Ishikawa (cell line): ENCODE measurements around the gene ATF5.

Source experiments
- CEBPB ChIP-seq: IDR thresholded peaks from 2 replicates; pipeline ENCODE4 v1.6.1; 2012
- CREB1 ChIP-seq: IDR thresholded peaks from 2 replicates; pipeline ENCODE4 v1.6.1; 2012; ENCODE audit warnings: low read depth
- EGR1 ChIP-seq: IDR thresholded peaks from 2 replicates; pipeline ENCODE4 v1.6.1; 2012
- EP300 ChIP-seq: IDR thresholded peaks from 2 replicates; pipeline ENCODE4 v1.6.1; 2012; ENCODE audit warnings: borderline replicate concordance
- FOXM1 ChIP-seq: IDR thresholded peaks from 2 replicates; pipeline ENCODE4 v1.6.1; 2012; ENCODE audit warnings: low read depth, borderline replicate concordance
- NFIC ChIP-seq: IDR thresholded peaks from 2 replicates; pipeline ENCODE4 v1.6.1; 2012
- RAD21 ChIP-seq: IDR thresholded peaks from 2 replicates; pipeline ENCODE4 v1.6.1; 2012; ENCODE audit warnings: low read depth
- TAF1 ChIP-seq: IDR thresholded peaks from 2 replicates; pipeline ENCODE4 v1.6.1; 2012; ENCODE audit warnings: low read depth, mild to moderate bottlenecking
- TCF12 ChIP-seq: IDR thresholded peaks from 2 replicates; pipeline ENCODE4 v1.6.1; 2012; ENCODE audit warnings: low read depth
- TEAD4 ChIP-seq: IDR thresholded peaks from 2 replicates; pipeline ENCODE4 v1.6.1; 2012
- YY1 ChIP-seq: IDR thresholded peaks from 2 replicates; pipeline ENCODE4 v1.6.1; 2012; ENCODE audit warnings: low read depth
- ZBTB7A ChIP-seq: IDR thresholded peaks from 2 replicates; pipeline ENCODE4 v1.6.1; 2012; ENCODE audit warnings: low read depth
- TF ChIP-seq, protein P1 (sequence below): IDR thresholded peaks from 2 replicates; pipeline ENCODE4 v1.6.1; 2012
- TF ChIP-seq, protein P2 (sequence below): IDR thresholded peaks from 2 replicates; pipeline ENCODE4 v1.6.1; 2012
- TF ChIP-seq, protein P3 (sequence below): IDR thresholded peaks from 2 replicates; pipeline ENCODE4 v1.6.1; 2012; ENCODE audit warnings: low read depth, mild to moderate bottlenecking

The ATF5 gene

DNA sequence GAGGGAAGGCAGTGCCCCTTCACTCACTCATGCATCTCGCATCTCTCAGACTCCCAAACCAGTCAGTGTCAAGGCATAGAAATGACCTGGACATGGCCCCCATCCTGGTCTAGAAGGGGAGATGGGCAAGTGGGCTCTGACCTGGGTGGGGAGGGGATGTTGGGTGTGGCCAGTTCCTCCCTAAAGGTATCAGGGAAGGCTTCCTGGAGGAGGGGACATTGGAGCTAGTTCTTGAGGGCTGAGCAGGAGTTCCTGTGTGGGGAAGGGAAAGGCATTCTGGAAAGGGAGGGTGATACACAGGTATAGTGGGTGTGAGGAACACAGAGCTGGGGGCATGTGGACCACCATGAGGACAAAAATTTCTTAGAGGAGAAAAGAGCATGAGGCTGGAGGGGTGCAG lies 36.3 kb upstream of the ATF5 start:
- TF ChIP-seq TEAD4 (no peak), CREB1 (no peak), CEBPB (no peak), NFIC (no peak), RAD21 (no peak), TCF12 (no peak), YY1 (no peak), EP300 (no peak), EGR1 (no peak), TAF1 (no peak), ZBTB7A (no peak)
- TF ChIP-seq, protein P1, sequence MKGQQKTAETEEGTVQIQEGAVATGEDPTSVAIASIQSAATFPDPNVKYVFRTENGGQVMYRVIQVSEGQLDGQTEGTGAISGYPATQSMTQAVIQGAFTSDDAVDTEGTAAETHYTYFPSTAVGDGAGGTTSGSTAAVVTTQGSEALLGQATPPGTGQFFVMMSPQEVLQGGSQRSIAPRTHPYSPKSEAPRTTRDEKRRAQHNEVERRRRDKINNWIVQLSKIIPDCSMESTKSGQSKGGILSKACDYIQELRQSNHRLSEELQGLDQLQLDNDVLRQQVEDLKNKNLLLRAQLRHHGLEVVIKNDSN, result no peak
- TF ChIP-seq, protein P2, sequence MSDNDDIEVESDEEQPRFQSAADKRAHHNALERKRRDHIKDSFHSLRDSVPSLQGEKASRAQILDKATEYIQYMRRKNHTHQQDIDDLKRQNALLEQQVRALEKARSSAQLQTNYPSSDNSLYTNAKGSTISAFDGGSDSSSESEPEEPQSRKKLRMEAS, result no peak

DNA sequence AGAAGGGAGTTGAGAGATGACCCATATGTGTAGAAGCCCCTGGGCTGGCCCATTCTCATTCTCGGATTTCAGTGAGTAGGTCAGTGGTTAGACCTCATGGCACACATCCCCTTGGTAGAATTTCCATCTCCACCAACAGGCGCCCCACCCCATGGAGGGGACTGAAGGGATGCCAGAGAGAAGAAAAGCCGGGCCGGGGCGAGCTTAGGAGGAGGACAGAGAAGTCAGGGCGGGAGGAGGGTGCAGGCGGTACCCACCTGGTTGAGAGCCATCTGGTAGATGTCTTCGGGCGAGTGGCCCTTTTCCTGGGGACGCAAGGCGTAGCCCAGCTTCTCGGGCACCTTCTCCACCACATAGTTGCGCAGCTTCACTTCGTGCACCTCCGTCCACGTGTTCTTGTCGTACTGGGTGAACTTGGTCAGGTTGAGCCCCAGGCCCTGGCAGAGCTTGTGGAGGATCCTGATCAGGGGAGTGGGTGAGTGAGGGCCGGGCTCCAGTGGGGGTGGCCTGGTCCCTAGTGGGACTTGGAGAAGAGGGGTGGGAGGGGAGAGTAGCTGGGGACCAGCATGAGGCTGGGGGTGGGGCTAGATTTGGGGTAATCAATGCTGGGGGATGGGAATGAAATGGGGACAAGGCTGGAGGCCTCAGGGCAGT lies 34.9 kb upstream of the ATF5 start:
- TF ChIP-seq YY1 (no peak), EGR1 (no peak), ZBTB7A (no peak), EP300 (no peak), RAD21 (no peak), TEAD4 (no peak), NFIC (no peak), CREB1 (no peak), FOXM1 (no peak)
- TF ChIP-seq, protein P3, sequence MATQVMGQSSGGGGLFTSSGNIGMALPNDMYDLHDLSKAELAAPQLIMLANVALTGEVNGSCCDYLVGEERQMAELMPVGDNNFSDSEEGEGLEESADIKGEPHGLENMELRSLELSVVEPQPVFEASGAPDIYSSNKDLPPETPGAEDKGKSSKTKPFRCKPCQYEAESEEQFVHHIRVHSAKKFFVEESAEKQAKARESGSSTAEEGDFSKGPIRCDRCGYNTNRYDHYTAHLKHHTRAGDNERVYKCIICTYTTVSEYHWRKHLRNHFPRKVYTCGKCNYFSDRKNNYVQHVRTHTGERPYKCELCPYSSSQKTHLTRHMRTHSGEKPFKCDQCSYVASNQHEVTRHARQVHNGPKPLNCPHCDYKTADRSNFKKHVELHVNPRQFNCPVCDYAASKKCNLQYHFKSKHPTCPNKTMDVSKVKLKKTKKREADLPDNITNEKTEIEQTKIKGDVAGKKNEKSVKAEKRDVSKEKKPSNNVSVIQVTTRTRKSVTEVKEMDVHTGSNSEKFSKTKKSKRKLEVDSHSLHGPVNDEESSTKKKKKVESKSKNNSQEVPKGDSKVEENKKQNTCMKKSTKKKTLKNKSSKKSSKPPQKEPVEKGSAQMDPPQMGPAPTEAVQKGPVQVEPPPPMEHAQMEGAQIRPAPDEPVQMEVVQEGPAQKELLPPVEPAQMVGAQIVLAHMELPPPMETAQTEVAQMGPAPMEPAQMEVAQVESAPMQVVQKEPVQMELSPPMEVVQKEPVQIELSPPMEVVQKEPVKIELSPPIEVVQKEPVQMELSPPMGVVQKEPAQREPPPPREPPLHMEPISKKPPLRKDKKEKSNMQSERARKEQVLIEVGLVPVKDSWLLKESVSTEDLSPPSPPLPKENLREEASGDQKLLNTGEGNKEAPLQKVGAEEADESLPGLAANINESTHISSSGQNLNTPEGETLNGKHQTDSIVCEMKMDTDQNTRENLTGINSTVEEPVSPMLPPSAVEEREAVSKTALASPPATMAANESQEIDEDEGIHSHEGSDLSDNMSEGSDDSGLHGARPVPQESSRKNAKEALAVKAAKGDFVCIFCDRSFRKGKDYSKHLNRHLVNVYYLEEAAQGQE, result no peak

DNA sequence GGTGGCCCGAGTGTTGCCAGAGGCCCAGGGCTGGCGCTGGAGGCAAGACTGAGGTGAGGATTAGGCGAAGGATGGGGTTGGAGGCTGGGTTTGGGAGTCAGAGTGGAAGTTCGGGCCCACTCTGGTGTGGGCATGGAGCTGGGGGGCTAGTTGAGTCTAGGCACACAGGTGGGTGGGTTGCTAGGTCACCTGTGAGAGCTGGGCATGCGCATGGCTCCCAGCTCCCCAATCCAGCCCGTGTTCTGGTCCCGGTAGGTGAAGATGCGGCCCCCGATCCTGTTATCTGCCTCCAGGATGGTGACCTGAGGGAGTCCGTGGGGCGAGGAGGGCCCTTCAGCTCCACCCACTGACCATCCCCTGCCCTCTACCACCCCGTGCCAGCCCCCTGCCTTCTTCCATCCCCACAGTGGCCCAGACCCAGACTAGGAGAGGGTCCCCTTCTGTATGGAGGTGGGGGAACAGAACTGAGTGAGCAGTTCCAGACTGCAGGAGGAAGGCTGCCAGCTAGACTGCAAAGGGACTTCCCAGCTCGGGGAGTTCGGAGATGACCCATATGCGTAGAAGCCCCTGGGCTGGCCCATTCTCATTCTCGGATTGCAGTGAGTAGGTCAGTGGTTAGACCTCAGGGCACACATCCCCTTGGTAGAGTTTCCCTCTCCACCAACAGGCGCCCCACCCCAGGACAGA lies 34.0 kb upstream of the ATF5 start:
- TF ChIP-seq EGR1, result no peak
- no peak for TF ChIP-seq FOXM1
- no peak for TF ChIP-seq TCF12
- no peak for TF ChIP-seq YY1
- no peak for TF ChIP-seq CREB1
- TF ChIP-seq TEAD4, result no peak
- TF ChIP-seq, protein P3, result no peak
- TF ChIP-seq, protein P2, result no peak
- TF ChIP-seq TAF1, result no peak
- TF ChIP-seq ZBTB7A, result no peak
- TF ChIP-seq CEBPB, result no peak
- no peak for TF ChIP-seq NFIC

DNA sequence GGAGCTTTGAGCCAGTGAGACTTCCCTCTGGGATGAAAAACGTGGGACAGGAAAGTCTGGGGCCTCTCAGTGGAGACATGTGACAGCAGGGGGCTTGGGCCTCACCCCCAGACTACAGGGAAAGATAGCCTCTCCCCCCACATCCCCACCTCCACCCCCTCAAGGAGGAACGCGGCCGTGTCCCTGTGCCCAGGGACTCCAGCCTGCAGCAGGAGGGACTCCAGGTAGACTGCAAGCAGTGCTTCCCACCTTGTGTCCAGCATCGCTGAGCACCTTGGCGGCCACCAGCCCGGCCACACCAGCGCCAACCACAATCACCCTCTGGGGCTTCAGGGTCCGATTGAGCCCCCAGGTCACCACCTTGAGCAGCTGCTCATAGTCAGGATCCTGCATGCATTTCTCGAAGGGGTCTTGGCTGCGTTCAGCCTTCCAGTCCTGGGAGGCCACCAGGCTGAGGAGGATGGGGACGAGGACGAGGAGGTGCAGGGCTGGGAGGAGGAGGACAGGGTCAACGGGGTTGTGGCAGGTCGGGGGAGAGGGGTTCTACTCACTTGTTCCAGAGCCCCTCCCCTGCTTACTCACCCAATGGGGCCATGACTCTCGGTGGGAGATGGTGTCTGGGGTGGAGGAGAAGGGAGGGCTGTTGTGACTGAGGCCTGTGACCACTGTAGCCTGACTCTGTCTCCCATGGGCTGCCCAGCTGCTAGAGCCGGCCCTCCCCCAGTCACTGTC lies 33.3 kb upstream of the ATF5 start:
- TF ChIP-seq CEBPB, result no peak
- no peak for TF ChIP-seq CREB1
- TF ChIP-seq TAF1, result no peak
- no peak for TF ChIP-seq EGR1
- TF ChIP-seq, protein P2, result no peak
- TF ChIP-seq, protein P3, result no peak
- TF ChIP-seq RAD21, result no peak
- TF ChIP-seq, protein P1, result no peak
- TF ChIP-seq TCF12, result no peak
